ENCODE measurements around the gene CFAP58. TPM values are rescaled to one million over a fixed set of nuclear protein-coding genes. Genes with fewer than 3 reads are reported as not detected.
A peak's percentile ranks its signal among the peaks of the same experiment; 100 is the strongest.

Gene CFAP58
- total and polyA plus RNA-seq, 2 of the 13 experiments (the other 11 are each of a cell fraction or from before 2014, with no cell fraction given) = 0.03 TPM; not detected in 1

- TF ChIP-seq ZSCAN22 (CRISPR knock-in tag; IDR thresholded peaks at IDR 0.05) = no peak
- no peak for TF ChIP-seq FLYWCH1 (CRISPR knock-in tag; IDR thresholded peaks at IDR 0.05)
- no peak for TF ChIP-seq ZNF10 (CRISPR knock-in tag; IDR thresholded peaks at IDR 0.05; ENCODE audit: borderline replicate concordance, low read depth)
- TF ChIP-seq MAF1 (CRISPR knock-in tag; IDR thresholded peaks at IDR 0.05; ENCODE audit: borderline replicate concordance) = no peak
- TF ChIP-seq NR2F1 (CRISPR knock-in tag; IDR thresholded peaks at IDR 0.05) = no peak
- no peak for TF ChIP-seq SMAD3 (CRISPR knock-in tag; IDR thresholded peaks at IDR 0.05)
- TF ChIP-seq HDAC1 (CRISPR knock-in tag; IDR thresholded peaks at IDR 0.05) = peak; percentile 48; the same call in 1 of the 2 replicates
- no peak for TF ChIP-seq TCF7 (IDR thresholded peaks at IDR 0.05; ENCODE audit: low read depth)
- TF ChIP-seq HOXA9 (CRISPR knock-in tag; IDR thresholded peaks at IDR 0.05; ENCODE audit: borderline replicate concordance) = no peak
- no peak for TF ChIP-seq CC2D1A (CRISPR knock-in tag; IDR thresholded peaks at IDR 0.05)
- TF ChIP-seq, protein P1, sequence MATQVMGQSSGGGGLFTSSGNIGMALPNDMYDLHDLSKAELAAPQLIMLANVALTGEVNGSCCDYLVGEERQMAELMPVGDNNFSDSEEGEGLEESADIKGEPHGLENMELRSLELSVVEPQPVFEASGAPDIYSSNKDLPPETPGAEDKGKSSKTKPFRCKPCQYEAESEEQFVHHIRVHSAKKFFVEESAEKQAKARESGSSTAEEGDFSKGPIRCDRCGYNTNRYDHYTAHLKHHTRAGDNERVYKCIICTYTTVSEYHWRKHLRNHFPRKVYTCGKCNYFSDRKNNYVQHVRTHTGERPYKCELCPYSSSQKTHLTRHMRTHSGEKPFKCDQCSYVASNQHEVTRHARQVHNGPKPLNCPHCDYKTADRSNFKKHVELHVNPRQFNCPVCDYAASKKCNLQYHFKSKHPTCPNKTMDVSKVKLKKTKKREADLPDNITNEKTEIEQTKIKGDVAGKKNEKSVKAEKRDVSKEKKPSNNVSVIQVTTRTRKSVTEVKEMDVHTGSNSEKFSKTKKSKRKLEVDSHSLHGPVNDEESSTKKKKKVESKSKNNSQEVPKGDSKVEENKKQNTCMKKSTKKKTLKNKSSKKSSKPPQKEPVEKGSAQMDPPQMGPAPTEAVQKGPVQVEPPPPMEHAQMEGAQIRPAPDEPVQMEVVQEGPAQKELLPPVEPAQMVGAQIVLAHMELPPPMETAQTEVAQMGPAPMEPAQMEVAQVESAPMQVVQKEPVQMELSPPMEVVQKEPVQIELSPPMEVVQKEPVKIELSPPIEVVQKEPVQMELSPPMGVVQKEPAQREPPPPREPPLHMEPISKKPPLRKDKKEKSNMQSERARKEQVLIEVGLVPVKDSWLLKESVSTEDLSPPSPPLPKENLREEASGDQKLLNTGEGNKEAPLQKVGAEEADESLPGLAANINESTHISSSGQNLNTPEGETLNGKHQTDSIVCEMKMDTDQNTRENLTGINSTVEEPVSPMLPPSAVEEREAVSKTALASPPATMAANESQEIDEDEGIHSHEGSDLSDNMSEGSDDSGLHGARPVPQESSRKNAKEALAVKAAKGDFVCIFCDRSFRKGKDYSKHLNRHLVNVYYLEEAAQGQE (IDR thresholded peaks at IDR 0.05; ENCODE audit: borderline replicate concordance in 1 of 2, low read depth in 1 of 2, low read length in 2 of 2) = no peak
- 0 out of 2 replicates have a peak, but pooled peaks have one; percentile 27 for TF ChIP-seq ZSCAN9 (CRISPR knock-in tag; IDR thresholded peaks at IDR 0.05; ENCODE audit: borderline replicate concordance)
- TF ChIP-seq EHMT2 (IDR thresholded peaks at IDR 0.05; ENCODE audit: borderline replicate concordance, low read depth, low read length) = no peak
- no peak for TF ChIP-seq ELF1 (CRISPR knock-in tag; IDR thresholded peaks at IDR 0.05)
- TF ChIP-seq ZNF629 (CRISPR knock-in tag; conservative IDR thresholded peaks at IDR 0.05) = no peak
- no peak for TF ChIP-seq PRMT3 (CRISPR knock-in tag; IDR thresholded peaks at IDR 0.05; ENCODE audit: borderline replicate concordance, low read depth)
- TF ChIP-seq TGIF2 (CRISPR knock-in tag; IDR thresholded peaks at IDR 0.05) = no peak
- TF ChIP-seq TAF15 (IDR thresholded peaks at IDR 0.05; ENCODE audit: low read depth, low read length, poor library complexity, severe bottlenecking) = no peak
- TF ChIP-seq, protein P2, sequence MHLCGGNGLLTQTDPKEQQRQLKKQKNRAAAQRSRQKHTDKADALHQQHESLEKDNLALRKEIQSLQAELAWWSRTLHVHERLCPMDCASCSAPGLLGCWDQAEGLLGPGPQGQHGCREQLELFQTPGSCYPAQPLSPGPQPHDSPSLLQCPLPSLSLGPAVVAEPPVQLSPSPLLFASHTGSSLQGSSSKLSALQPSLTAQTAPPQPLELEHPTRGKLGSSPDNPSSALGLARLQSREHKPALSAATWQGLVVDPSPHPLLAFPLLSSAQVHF (CRISPR knock-in tag; IDR thresholded peaks at IDR 0.05) = no peak
- TF ChIP-seq DMAP1 (CRISPR knock-in tag; IDR thresholded peaks at IDR 0.05) = peak; percentile 24; the same call in 1 of the 2 replicates
- TF ChIP-seq MTA3 (CRISPR knock-in tag; IDR thresholded peaks at IDR 0.05) = no peak
- TF ChIP-seq, protein P3, sequence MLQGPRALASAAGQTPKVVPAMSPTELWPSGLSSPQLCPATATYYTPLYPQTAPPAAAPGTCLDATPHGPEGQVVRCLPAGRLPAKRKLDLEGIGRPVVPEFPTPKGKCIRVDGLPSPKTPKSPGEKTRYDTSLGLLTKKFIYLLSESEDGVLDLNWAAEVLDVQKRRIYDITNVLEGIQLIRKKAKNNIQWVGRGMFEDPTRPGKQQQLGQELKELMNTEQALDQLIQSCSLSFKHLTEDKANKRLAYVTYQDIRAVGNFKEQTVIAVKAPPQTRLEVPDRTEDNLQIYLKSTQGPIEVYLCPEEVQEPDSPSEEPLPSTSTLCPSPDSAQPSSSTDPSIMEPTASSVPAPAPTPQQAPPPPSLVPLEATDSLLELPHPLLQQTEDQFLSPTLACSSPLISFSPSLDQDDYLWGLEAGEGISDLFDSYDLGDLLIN (CRISPR knock-in tag; IDR thresholded peaks at IDR 0.05; ENCODE audit: borderline replicate concordance) = no peak
- TF ChIP-seq SRSF4 (IDR thresholded peaks at IDR 0.05; ENCODE audit: low read depth, low read length, poor library complexity, severe bottlenecking) = no peak
- no peak for TF ChIP-seq ZNF510 (CRISPR knock-in tag; IDR thresholded peaks at IDR 0.05; ENCODE audit: low read depth)
- TF ChIP-seq JARID2 (CRISPR knock-in tag; IDR thresholded peaks at IDR 0.05; ENCODE audit: insufficient replicate concordance) = no peak
Measured at GRCh38 chr10:104337985-104338735, 15.5 kb upstream of the CFAP58 start, which contains the start of gene ITPRIP (continued).
